Stimulated activated CD8-positive, alpha-beta memory T cell treated with anti-CD3 and anti-CD28 coated beads, Interleukin-7, amount 100 ng/mL, for 1 hour (primary cell): Measurements from ENCODE around the gene CPTP.

Experiments
- DNase-seq, 2 donors: peaks; one replicate each; pipeline ENCODE4 v3.0.0-alpha.2; 2020; ENCODE audit warnings: low read depth in 2 of 2

Gene CPTP

DNA sequence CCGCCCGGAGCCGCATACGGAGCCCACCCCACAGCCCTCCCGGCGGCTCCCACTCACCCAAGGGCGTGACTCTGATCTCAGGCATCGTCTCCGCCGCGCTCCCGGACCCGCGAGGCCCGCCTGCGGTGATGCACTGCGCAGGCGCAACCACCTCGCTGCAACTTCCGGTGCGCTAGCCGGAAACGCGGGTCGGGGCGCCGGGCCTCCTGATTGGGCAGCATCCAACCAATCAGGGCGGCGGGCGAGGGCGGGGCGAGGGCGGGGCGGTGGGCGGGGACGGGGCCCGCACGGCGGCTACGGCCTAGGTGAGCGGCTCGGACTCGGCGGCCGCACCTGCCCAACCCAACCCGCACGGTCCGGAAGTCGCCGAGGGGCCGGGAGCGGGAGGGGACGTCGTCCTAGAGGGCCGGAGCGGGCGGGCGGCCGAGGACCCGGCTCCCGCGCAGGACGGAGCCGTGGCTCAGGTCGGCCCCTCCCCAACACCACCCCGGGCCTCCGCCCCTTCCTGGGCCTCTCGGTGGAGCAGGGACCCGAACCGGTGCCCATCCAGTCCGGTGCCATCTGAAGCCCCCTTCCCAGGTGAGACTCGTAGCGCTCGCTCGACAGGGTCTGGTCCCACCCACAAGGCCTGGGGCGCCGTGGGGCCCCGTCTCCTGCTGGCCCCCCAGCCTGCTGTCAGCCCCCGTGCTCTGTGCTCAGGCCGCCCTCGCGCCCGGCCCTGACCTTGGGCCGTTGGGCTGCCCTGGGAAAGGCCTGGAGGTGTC is at the start of gene CPTP, which contains the start of gene INTS11:
TSS of gene CPTP (plus strand) at position 279 of the 764 bp plus-strand sequence. CDS start 2,109 bp downstream, outside the sequence.
TSS of gene INTS11 (minus strand) at position 137 of the 764 bp plus-strand sequence. CDS start at position 85, 52 bp downstream.
- peak; percentile 90 to 92 for DNase-seq

DNA sequence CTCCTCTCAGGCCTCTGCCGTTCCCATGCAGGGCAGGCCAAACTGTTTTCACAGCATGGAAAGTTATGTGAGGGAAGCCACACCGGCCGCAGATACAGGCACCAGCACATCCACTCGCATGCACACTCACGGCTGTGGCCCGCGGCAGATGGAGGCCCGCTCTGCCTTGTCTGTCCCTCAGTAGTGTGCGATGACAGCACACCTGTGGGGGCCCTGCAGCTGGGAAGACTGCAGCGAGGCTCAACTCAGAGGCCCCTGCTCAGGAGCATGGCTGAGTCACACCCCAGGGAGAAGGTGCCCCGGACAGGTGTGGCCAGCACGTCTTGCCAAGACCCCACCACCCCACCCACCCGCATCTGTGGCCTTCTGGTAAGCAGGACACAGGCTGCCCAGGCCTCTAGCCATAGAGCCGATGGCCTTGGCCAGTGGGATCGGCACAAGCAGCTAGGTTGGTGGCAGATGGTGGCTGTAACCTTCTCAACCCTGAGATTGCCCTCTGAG is 49.6 kb upstream of the CPTP start:
- DNase-seq, result no peak

DNA sequence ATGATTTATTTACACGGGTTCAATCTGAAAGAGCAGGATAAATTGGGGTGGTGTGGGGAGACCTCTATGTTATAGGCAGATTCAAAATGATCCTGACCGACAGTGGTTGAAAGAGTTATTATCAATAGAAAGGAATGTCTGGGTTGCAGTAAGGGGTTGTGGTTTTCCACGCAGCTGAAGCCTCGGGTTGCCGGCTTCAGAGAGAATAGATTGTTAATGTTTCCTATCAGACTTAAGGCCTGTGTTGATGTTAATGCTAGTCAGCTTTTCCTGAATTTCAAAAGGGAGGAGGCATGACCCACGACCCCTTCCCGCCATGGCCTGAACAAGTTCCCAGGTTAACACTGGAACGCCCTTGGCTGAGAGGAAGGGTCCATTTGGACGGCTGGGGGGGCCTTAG is 48.8 kb upstream of the CPTP start:
- DNase-seq, result no peak

DNA sequence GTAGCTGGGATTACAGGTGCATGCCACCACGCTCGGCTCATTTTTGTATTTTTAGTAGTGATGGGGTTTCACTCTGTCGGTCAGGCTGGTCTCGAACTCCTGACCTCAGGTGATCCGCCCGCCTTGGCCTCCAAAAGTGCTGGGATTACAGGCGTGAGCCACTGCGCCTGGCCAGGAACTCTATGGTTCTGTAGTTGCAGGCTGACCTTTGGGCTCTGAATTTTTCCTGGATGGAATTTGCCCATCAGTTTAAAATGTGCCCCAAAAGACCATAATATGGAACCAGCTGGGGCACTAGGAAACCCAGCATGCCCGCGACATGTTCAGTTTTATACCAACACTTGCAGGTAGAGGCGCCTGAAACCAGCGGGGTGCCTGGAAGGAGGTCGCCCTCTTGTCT is 46.0 kb upstream of the CPTP start:
- no peak for DNase-seq

DNA sequence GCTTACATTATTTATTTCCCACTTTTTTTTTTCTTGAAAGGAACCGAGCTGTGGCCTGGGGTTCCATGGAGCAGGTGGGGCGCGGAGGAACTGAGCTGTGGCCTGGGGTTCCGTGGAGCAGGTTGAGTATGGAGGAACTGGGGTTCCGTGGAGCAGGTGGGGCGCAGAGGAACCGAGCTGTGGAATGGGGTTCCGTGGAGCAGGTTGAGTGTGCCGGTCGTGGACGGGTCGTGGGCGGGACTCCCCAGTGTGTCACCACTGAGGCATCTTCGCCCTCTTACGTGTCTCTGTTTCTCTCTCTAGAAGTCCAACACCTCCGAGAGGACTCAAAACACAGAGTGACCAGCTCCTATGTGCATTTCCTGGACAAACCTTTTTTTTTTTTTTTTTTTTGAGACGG is 45.6 kb upstream of the CPTP start:
- DNase-seq, result no peak

DNA sequence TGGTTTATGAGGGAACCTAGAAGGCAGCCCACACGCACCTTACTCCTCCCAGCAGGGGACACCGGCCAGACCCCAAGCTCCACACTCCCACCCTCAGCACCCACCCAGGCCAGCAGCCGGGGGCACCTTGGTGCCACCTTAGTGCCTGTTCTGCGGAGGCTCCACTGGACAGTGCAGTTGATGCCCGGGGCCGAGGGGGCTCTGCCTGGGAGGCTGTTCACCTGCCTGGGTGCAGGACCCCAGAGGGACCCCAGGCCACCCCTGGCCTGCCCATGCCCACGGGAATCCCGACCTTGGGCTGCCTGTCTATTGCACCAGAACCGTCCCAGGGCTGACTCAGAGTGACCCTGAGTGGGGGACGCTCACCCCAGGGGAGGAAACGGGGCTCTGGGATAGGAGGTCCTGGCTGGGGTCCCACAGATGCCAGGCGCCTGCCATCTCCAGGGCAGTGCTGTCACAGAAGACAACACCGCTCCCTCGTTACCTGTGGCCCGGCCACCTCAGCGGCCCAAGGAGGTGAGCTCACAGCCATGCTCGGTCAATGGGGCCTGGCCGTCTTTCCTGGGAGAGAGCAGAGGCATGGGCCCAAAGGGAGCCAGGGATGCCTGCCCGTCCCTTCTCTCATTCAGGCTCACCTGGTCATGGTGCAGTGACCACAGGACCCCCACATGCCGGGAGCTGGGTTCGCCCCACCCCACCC is 43.7 kb upstream of the CPTP start:
- DNase-seq, result no peak

DNA sequence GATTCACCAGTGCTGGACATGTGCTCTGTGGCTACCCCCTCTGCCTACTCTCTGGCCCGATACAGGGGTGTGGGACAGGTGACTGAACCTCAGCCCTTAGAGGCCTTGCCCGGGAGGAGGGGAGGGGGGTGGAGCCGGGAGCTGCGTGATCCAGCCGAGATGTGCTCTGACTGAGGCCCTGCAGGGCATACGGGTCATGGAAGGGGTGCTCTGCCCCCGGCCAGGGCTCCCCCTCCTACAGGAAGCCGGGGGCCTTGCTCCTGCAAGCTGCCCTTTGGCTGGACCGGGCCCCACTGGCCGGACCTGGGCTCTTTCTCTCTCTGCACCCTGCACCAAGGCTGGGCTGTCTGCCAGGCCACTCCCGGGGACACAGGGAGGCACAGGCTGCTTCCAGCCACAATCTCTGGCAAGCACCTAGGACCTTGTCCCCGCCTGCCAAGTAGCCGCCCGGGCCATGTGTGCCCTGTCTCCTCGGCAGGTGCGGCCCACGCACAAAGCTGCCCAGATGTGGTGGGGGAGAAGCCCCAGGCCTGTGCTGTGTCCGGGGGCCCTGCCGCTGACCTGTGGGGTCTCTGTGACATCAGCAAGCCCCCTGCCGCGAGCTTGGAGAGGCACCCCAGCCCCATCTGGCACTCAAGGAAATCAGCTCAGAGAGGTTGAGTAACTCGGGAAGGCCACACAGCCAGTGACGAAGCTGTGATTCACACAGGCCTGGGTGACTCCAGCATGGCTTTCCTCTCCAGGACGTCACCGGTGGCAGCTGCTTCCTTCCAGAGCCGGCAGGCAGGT is 42.9 kb upstream of the CPTP start:
- no peak for DNase-seq

DNA sequence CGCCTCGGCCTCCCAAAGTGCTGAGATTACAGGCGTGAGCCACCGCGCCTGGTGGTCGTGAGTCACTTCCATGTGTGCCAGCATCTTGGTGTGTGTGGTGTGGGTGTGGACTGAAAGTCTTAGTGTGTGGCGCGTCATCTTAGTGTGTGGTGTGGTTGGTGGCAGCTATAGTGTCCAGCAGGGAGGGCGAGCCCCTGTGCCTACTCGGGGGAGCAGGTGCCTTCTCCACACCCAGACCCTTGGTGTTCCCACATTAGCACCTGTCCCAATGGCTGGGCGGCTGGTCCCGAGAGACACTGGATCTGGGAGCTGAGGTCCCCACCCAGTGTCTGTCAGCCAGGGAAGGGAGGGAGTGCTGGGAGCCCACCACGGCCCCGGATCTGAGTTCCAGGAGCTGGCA is 41.6 kb upstream of the CPTP start:
- DNase-seq, result no peak

DNA sequence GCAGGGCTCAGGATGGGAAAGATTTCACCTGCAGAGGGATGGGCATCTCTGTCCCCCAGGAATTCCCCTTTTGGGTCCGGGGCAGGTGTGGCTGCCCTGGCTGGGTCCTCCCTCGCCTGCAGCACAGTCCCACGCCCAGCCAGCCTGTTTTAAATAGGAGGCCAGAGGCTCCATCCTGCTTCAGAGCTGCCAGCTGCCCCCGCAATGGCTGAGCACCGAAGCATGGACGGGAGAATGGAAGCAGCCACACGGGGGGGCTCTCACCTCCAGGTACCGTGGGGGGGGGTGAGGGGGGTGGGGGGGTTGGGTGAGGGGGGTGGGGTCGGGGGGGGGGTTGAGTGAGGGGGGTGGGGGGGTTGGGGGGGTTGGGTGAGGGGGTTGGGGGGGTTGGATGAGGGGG is 40.8 kb upstream of the CPTP start:
- DNase-seq, result no peak

DNA sequence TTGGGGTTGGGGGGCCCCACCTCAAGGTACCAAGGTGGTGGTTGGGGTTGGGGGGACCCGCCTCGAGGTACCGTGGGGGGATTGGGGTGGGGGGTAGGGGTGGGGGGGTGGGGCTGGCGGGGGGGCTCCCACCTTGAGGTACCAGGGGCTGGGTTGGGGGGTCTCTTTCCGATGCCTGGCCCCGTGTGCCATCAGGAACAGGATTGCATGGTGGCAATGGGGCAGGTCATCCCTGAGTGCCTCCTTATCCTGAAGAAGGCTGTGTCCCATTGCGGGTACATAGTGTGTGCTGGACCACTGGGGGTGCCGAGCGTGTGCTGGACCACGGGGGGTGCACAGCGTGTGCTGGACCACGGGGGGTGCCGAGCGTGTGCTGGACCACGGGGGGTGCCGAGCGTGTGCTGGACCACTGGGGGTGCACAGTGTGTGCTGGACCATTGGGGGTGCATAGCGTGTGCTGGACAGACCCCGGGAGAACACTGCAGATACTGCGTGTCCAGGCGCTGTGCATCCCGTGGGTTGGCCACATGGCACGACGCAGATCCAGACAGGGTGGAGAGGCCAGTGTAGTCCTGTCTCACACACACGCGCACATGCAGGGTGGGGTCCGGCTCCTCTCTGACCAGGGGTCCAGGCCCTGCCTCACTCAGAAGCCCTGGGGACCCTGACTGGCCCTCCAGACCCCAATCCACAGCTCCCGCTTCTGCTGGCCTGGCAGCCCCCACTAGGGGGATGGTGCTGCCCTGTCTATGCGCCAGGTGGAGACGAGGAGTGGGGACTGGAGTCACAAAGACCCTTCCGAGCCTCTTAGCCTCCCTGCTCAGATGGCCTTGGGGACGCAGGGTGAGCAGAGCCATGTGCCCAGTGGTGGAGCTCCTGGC is 40.1 kb upstream of the CPTP start:
- DNase-seq, result no peak

DNA sequence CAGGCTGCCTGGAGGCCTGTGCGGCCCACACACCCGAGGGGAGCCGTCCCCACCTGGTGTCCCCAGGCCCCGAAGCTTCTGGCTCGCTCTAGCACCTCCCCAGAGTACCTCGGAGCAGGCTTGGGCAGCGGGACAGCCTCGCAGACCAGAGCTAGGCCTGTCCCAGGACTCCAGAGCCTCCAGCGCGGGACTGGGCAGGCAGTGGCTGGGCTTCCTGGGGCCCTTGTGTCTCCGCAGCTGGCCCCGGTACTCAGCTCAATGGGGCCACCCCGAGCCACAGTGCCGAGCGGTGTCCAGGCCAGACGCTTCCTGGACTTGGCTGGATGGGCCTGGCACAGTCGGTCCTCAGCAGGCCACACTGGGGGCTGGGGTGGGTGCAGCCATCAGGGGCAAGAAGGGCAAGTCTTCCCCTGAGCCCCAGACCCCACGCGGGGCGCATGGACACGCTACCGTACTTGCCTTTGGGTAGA is 39.5 kb upstream of the CPTP start:
- no peak for DNase-seq

DNA sequence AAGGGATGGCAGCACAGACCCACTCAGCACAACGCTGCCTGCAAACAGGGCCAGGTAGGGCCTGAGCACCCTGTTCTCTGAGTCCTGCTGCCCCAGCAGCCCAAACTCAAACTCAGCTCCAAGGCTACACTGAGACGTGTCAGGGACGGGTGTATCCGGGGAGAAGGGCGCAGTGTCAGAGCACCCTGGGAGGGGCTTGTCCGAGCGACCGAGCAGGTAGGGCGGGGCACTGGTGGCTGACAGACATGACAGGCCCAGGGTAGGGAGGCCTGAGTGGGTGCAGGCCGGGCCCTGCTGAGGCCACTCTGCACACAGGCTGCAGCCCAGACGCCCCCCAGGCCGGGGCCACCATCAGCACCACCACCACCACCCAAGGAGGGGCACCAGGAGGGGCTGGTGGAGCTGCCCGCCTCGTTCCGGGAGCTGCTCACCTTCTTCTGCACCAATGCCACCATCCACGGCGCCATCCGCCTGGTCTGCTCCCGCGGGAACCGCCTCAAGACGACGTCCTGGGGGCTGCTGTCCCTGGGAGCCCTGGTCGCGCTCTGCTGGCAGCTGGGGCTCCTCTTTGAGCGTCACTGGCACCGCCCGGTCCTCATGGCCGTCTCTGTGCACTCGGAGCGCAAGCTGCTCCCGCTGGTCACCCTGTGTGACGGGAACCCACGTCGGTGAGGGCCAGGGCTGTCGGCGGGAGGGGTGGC is 38.8 kb upstream of the CPTP start:
- no peak for DNase-seq

DNA sequence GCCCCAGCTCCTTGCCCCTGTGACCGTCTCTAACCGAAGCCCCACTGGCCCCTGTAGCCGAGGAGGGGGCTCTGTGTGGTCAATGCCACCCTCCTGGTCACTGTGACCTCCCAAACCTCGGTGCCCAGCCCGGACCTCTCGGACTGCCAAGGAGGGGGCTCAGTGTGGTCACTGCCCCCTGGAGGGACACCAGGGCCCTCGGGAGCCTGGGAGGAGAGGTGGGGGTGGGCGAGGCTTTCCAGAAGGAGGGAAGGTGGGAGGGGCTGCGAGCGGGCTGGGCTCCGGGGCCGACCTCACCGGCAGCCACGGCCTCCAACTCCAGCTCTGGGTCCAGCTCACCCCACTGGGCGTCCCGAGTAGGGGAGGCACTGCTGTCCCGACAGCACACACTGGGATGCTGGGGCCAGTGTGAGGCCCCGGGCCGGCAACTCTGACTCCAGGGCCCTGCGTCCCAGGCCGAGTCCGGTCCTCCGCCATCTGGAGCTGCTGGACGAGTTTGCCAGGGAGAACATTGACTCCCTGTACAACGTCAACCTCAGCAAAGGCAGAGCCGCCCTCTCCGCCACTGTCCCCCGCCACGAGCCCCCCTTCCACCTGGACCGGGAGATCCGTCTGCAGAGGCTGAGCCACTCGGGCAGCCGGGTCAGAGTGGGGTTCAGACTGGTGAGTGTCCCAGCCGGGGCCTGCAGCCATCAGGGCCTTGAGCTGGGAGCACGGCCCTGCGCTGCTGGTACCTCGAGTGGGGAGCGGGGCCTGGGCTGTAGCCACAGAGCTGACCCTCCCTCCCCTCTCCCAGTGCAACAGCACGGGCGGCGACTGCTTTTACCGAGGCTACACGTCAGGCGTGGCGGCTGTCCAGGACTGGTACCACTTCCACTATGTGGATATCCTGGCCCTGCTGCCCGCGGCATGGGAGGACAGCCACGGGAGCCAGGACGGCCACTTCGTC is 38.0 kb upstream of the CPTP start:
- DNase-seq, result no peak

DNA sequence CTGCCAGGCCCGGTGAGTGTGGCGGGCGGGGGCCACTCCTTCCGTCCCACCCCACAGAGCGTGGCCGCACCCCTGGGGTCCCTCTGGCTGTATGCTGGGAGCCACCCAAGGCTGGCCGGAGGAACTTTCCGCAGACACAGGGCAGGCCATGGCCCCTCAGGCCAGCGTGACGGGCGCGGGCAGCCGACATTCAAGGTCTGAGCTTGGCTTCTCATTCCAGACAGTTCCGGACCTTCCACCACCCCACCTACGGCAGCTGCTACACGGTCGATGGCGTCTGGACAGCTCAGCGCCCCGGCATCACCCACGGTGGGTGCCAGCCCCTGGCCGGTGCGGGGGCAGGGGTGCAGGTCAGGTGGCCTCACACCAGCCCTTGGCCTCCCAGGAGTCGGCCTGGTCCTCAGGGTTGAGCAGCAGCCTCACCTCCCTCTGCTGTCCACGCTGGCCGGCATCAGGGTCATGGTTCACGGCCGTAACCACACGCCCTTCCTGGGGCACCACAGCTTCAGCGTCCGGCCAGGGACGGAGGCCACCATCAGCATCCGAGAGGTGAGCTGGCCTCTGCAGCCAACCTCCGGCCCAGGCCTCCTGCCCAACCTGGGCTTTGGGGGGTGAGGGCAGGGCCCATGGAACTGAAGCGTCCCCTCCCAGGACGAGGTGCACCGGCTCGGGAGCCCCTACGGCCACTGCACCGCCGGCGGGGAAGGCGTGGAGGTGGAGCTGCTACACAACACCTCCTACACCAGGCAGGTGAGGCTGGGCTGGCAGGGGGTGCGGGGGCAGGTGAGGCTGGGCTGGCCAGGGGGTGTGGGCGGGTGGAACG is 37.1 kb upstream of the CPTP start:
- no peak for DNase-seq

DNA sequence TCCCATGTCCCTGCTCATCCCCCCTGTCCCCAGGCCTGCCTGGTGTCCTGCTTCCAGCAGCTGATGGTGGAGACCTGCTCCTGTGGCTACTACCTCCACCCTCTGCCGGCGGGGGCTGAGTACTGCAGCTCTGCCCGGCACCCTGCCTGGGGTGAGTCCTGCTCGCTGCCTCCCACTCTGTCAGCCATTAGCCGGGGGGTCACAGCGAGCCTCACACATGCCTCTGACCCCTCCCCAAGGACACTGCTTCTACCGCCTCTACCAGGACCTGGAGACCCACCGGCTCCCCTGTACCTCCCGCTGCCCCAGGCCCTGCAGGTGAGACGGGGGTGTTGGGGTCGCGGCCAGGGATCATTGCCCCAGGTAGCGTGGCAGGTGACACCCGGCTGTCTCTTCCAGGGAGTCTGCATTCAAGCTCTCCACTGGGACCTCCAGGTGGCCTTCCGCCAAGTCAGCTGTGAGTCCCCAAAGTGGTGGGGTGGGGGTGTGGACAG is 34.3 kb upstream of the CPTP start:
- DNase-seq, result peak in 1 of 2 donors; percentile 29

DNA sequence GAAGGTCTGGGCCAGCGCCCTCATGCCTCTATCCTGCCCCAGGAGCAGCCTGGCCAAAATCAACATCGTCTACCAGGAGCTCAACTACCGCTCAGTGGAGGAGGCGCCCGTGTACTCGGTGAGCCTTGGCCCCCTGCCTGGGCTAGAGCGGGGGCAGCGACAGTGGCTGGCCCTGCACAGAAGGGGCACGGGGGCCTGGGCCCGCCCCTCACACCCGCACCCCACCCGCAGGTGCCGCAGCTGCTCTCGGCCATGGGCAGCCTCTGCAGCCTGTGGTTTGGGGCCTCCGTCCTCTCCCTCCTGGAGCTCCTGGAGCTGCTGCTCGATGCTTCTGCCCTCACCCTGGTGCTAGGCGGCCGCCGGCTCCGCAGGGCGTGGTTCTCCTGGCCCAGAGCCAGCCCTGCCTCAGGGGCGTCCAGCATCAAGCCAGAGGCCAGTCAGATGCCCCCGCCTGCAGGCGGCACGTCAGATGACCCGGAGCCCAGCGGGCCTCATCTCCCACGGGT is 33.5 kb upstream of the CPTP start:
- DNase-seq, result no peak

DNA sequence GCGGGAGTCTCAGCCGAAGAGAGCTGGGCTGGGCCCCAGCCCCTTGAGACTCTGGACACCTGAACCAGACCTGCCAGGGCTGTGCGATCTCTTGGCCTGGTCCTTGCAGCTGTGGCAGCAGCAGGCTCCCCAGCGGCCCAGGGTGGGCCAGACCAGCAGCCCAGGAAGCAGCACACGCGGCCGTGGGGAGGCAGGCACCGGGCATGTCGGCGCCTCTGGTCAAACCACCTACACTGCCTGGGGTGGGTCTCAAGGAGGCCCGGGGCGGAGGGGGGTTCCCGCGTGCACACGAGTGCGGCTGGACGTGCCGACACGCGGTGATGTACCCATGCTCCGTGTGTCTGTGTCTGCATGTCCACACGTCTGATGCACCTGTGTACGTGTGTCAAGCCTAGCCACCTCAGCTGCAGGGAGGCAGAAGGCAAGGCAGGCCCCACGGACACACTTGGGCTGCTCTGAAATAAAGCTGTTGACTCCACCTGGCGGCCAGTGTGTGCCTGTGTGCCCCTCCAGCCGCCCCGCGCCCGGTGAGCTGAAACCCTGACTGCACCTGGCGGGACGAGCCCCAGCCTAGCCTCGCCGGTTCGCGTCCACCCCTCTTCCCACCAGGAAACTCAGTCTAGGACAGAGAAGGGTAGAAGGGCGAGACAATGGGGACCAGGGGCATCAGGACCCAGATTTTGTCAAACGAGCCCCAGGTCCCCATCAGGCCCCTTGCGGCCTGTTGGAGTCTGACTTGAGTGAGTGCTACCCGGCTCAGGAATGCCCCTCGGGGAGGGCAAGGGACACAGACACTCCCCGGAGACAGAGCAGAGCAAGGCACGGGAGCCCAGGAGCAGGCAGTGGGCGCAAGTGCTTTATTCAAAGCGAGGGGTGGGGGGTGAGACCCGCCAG is 32.8 kb upstream of the CPTP start:
- peak in 1 of 2 donors; percentile 37 for DNase-seq
